Embryonic facial prominence (tissue), 1 donor: ENCODE results near the gene ARL17B.
"Not testable (repeated sequence)": the region's sequence is repeated elsewhere in the genome, so short reads cannot be mapped to it uniquely, and the experiment has no call there.

Experiments used
- DNase-seq: peaks from one replicate; pipeline ENCODE4 v3.0.0-alpha.2; 2016; ENCODE audit errors: extremely low spot score

ARL17B gene

GRCh38 chr17:46361755-46362154, at the start of gene ARL17B:
Gene ARL17B, minus strand, starts transcription at chr17:46361766. Its CDS starts 3,369 bp downstream, at chr17:46358397.
- DNase-seq, result not testable (repeated sequence)

GRCh38 chr17:46409864-46410263, 48.3 kb upstream of the ARL17B start:
- not testable (repeated sequence) for DNase-seq

GRCh38 chr17:46407155-46407554, 45.6 kb upstream of the ARL17B start:
- DNase-seq, result not testable (repeated sequence)

- not testable (repeated sequence) for DNase-seq
These were observed 39.6 kb upstream of the ARL17B start for GRCh38 chr17:46401033-46401787.

GRCh38 chr17:46400543-46400942, 39.0 kb upstream of the ARL17B start:
- not testable (repeated sequence) for DNase-seq

GRCh38 chr17:46399993-46400392, 38.4 kb upstream of the ARL17B start:
- DNase-seq, result not testable (repeated sequence)

DNA sequence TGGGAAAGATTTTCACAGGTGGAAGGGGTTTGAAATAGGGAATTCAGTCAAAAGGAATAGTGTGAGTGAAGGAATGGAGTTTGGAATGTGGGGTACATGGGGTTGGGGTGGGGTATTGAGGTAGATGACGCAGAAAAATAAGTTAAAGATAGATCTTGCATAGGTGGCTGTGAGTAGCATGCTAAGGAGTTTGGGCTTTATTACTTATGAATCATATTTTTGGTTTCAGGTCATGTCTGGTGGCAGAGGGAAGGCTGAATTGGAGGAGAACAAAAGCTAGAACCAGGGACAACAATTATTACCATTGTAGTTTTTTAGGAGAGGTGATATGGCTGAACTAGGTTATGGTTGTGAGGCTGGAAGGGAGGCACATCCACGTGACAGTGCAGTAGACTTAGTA, 34.7 kb upstream of the ARL17B start:
- DNase-seq, result not testable (repeated sequence)

- not testable (repeated sequence) for DNase-seq
These were observed 32.1 kb upstream of the ARL17B start for GRCh38 chr17:46393702-46394101.

- DNase-seq, result not testable (repeated sequence)
These were observed 23.9 kb upstream of the ARL17B start for GRCh38 chr17:46385491-46385890.

- DNase-seq, result not testable (repeated sequence)
These were observed 21.6 kb upstream of the ARL17B start for GRCh38 chr17:46383118-46383517.

- not testable (repeated sequence) for DNase-seq
These were observed 11.9 kb upstream of the ARL17B start for GRCh38 chr17:46373418-46373817.

- not testable (repeated sequence) for DNase-seq
These were observed 11.0 kb upstream of the ARL17B start for GRCh38 chr17:46372236-46373229.

GRCh38 chr17:46367520-46367919, 6.0 kb upstream of the ARL17B start:
- not testable (repeated sequence) for DNase-seq

DNA sequence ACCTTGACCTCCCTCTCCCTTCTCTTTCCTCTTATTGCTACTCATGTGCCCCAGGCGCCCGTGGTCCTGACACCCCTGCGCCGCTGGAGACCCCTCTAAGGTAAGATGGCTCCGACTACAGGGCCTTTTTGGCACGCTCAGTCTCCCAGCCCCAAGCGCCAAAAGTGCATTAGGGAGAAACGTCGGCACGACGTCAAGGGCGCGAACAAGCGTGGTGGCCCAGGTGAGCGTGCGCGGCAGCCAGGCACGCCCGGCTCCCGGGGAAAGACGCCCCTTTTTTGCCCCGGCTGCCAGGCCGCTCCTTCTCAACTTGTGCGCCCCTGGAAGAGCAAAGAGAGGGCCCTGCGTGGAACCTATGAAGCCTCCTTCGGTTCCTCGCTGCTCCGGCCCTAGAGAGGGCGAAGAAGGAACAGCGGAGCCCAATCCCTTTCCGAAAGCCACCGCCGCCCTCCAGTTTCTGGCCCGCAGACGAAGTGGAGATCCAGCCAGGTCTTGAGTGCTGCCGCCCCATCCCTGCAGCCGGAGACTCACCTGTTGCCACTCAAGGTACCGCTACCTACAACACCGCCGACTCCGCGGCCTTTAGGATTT, 326 bp downstream of the ARL17B start:
- DNase-seq, result not testable (repeated sequence)

GRCh38 chr17:46353856-46354255, 7.7 kb downstream of the ARL17B start:
- not testable (repeated sequence) for DNase-seq

DNA sequence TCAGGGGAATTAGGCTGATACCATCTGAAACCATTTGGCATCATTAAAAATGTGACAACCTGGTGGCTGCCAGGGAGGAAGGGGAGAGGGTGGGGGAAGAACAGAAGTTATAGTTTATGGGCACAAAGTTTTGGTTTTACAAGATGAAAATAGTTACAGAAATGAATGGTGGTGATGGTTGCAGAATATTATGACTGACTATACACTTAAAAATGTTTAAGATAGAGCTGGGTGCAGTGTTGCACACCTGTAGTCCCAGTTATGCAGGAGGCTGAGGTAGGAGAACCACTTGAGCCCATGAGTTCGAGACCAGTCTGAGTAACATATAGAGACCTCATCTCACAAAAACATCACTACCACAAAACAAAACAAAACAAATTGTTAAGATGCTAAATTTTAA, 12.5 kb downstream of the ARL17B start:
- DNase-seq, result not testable (repeated sequence)

- DNase-seq, result not testable (repeated sequence)
These were observed 13.2 kb downstream of the ARL17B start for GRCh38 chr17:46348345-46348744.

GRCh38 chr17:46342131-46342530, 19.4 kb downstream of the ARL17B start:
- DNase-seq, result not testable (repeated sequence)

DNA sequence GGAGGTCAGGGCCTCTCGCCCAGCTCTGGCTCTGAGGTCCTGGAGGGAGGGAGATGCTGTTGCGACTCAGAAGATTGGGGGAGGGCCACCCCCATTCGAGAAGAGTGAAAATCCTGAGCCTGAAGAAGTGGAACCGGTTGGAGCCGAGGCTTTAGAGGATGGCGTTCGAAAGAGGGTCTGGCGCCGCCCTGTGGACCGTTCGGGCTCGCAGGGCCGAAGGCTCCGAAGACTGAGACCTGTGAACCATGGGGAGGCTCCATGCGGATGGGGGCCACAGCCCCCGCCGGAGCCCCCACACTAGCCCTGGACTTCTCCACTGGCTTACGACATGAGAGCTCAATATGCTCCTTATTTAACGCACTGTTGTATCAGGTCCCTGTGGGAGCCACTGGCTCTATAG, 20.3 kb downstream of the ARL17B start:
- DNase-seq, result not testable (repeated sequence)

GRCh38 chr17:46294831-46295230, 66.7 kb downstream of the ARL17B start, which contains the start of gene LRRC37A:
Gene LRRC37A, plus strand, starts transcription at chr17:46295131. Its CDS starts 3 bp downstream, at chr17:46295134.
- not testable (repeated sequence) for DNase-seq

DNA sequence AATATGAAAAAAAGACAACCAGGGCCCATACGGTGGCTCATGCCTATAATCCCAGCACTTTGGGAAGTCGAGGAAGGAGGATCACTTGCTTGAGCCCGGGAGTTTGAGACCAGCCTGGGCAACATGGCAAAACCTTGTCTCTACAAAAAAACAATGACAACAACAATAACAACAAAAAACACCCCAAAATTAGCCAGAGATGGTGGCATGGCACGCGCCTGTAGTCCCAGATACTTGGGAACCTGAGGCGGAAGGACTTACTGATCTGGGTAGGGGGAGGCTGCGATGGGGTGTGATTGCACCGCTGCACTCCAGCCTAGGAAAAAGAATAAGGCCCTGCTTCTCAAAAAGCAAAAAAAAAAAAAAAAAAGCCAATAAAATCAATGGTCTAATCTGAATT, 69.9 kb downstream of the ARL17B start:
- not testable (repeated sequence) for DNase-seq
